Fibroblast of lung (primary cell): ENCODE measurements around the gene PSPC1.

Experiments used
- EZH2 ChIP-seq: IDR thresholded peaks from 2 replicates; pipeline ENCODE4 v1.5.1; 2012; ENCODE audit warnings: low read length, control low read depth, mild to moderate bottlenecking; ENCODE audit errors: missing control alignments
- TF ChIP-seq, protein P1 (sequence below), 2 donors: IDR thresholded peaks in 1 of 2; conservative IDR thresholded peaks in 1 of 2; 1 replicate in 1 of 2; 2 replicates in 1 of 2; pipeline ENCODE4 v1.5.1; 2011 to 2012; ENCODE audit warnings: low read length in 2 of 2, control low read depth in 1 of 2, inconsistent platforms in 1 of 2, low read depth in 1 of 2, mild to moderate bottlenecking in 1 of 2

DNA sequence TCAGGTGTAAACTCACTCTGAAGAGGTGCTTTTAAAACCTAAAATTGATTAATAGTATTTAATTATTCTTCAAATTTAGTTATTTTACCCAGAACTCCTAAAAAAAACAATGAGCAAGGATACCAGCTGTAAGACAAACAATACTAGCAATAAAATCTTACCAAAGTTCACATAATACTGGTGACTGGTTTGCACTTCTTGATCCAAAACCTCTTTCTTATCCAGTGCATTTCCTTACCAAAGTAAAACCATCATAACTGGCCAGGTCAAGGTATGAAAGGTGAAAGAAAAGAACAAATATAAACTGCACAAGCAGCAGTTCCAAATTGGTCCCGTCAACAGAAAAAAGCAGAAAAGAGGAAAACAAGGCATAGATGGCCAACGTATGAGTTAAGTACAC is 62.7 kb downstream of the PSPC1 start:
- no peak for TF ChIP-seq EZH2
- TF ChIP-seq, protein P1, sequence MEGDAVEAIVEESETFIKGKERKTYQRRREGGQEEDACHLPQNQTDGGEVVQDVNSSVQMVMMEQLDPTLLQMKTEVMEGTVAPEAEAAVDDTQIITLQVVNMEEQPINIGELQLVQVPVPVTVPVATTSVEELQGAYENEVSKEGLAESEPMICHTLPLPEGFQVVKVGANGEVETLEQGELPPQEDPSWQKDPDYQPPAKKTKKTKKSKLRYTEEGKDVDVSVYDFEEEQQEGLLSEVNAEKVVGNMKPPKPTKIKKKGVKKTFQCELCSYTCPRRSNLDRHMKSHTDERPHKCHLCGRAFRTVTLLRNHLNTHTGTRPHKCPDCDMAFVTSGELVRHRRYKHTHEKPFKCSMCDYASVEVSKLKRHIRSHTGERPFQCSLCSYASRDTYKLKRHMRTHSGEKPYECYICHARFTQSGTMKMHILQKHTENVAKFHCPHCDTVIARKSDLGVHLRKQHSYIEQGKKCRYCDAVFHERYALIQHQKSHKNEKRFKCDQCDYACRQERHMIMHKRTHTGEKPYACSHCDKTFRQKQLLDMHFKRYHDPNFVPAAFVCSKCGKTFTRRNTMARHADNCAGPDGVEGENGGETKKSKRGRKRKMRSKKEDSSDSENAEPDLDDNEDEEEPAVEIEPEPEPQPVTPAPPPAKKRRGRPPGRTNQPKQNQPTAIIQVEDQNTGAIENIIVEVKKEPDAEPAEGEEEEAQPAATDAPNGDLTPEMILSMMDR (conservative IDR thresholded peaks at IDR 0.05 in 1 of 2, IDR thresholded peaks at IDR 0.05 in 1 of 2; ENCODE audit: low read depth in 1 of 2, low read length in 2 of 2) = no peak
